Fibroblast of the aortic adventitia (primary cell): ENCODE data around the gene UIMC1. TPM values are rescaled to one million over a fixed set of nuclear protein-coding genes. Genes with fewer than 3 reads are reported as not detected.
"Not testable (repeated sequence)": the region's sequence is repeated elsewhere in the genome, so short reads cannot be mapped to it uniquely, and the experiment has no call there.

Experiments
- DNase-seq: peaks from one replicate; pipeline ENCODE4 v3.0.0-alpha.2; 2010; ENCODE audit warnings: low read depth
- H3K4me3 ChIP-seq: 2 replicates; pipeline ENCODE4 v1.5.1; 2011; ENCODE audit warnings: low read depth, mild to moderate bottlenecking, control low read depth, low read length, moderate library complexity
- CTCF ChIP-seq: IDR thresholded peaks from 2 replicates; pipeline ENCODE4 v1.5.1; 2011; ENCODE audit warnings: mild to moderate bottlenecking, low read length, control low read depth, inconsistent platforms; ENCODE audit not compliant: insufficient read depth
- total RNA-seq: library from RNA; depleted of rRNA; stranded (reverse); fragments of >200 nt; gene quantifications from 2 replicates; pipeline ENCODE4 v1.2.3, GENCODE V29; 2012; ENCODE audit warnings: low replicate concordance

Gene UIMC1
- total RNA-seq, 1 donor, result 34.7 TPM

GRCh38 chr5:176876506-176877431, 129.8 kb downstream of the UIMC1 start:
- no peak overlapping the region for H3K4me3 ChIP-seq
- no peak for TF ChIP-seq CTCF
- DNase-seq, result no peak

- no peak for DNase-seq
- H3K4me3 ChIP-seq, result no peak overlapping the region
- no peak for TF ChIP-seq CTCF
Measured at GRCh38 chr5:176875783-176876505, 130.6 kb downstream of the UIMC1 start.

- no peak for TF ChIP-seq CTCF
- no peak overlapping the region for H3K4me3 ChIP-seq
- no peak for DNase-seq
Measured at GRCh38 chr5:176875014-176875550, 131.5 kb downstream of the UIMC1 start.

- TF ChIP-seq CTCF, result no peak
- no peak for DNase-seq
- no peak overlapping the region for H3K4me3 ChIP-seq
Measured at GRCh38 chr5:176874198-176874780, 132.3 kb downstream of the UIMC1 start.

GRCh38 chr5:176873541-176874172, 132.9 kb downstream of the UIMC1 start:
- no peak for DNase-seq
- TF ChIP-seq CTCF, result no peak
- H3K4me3 ChIP-seq, result no peak overlapping the region

- not testable (repeated sequence) for H3K4me3 ChIP-seq, DNase-seq
Measured at GRCh38 chr5:176873011-176873410, 133.6 kb downstream of the UIMC1 start.

GRCh38 chr5:176872586-176872985, 134.0 kb downstream of the UIMC1 start:
- not testable (repeated sequence) for H3K4me3 ChIP-seq

GRCh38 chr5:176870644-176871043, 135.9 kb downstream of the UIMC1 start:
- not testable (repeated sequence) for DNase-seq, H3K4me3 ChIP-seq

More at GRCh38 chr5:176872586-176872985, 134.0 kb downstream of the UIMC1 start:
- not testable (repeated sequence) for DNase-seq
